ENCODE results near the gene INS. TPM values are rescaled to one million over a fixed set of nuclear protein-coding genes. Genes with fewer than 3 reads are reported as not detected.

Gene INS
- total and polyA plus RNA-seq, 2 of the 4 experiments (the other 2 are of a cell fraction), result not detected

DNA sequence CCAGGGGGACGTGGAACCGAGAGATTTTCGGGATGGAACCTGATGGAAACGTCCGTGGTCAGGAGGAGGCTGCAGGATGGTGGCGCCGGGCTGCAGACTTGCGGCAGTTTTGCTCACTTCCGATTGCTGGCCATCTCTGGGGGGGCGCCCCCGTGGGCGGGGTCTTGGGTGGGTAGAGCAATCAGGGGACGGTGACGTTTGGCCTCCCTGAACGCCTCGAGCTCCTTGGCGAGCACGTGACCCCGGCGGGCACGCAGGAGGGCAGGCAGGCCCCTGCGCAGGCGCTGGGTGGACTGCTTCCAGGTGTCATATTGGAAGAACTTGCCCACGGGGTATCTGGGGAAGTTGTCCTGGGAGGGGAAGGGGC is 28.2 kb downstream of the INS start:
- H3K9me1 ChIP-seq (ENCODE audit: insufficient read depth, low read length), result peaks cover 7% of the 10 kb centered on the region
- no TSS peak for BruUV-seq (replicated peaks)
- H4K20me1 ChIP-seq (ENCODE audit: insufficient read depth, low read length), result peaks cover 28% of the 10 kb centered on the region
- no peak overlapping the region for H3K23ac ChIP-seq (ENCODE audit: low read depth, low read length)
- no peak overlapping the region for H2BK120ac ChIP-seq (ENCODE audit: low read depth, low read length)
- H3K56ac ChIP-seq (ENCODE audit: extremely low read depth, insufficient read depth, low read length), result no peak overlapping the region
- no peak overlapping the region for H3K4me3 ChIP-seq (ENCODE audit: insufficient read depth, low read depth, low read length)
- H4K5ac ChIP-seq (ENCODE audit: low read depth, low read length), result no peak overlapping the region
- dilution Hi-C loops (cut with HindIII; ENCODE audit: low sequenced_read_pairs, unreplicated experiment) (no loop called here), in situ Hi-C loops (cut with MboI; ENCODE audit: low sequenced_read_pairs) (no loop called here), intact Hi-C loops (cut with micrococcal nuclease) (no loop called here)
- CTCF ChIA-PET, result interaction anchor here (0.9 kb wide), 1 partner anchor 24 kb away, joined by 3 read pairs; no protein-coding TSS in a partner anchor
- H4K8ac ChIP-seq (ENCODE audit: low read depth in 2 of 2, low read length in 2 of 2), result no peak overlapping the region
- H3K27me3 ChIP-seq (ENCODE audit: control insufficient read depth, insufficient read depth, low read length), result peaks cover 26% of the 10 kb centered on the region; the same call in 1 of the 2 replicates
- no peaks in the 10 kb centered on the region for H3K9me3 ChIP-seq (ENCODE audit: control insufficient read depth, insufficient read depth, low read length)
- no peaks in the 10 kb centered on the region for H3K4me1 ChIP-seq (ENCODE audit: control insufficient read depth, insufficient read depth, low read length)
- no peak overlapping the region for H2BK15ac ChIP-seq (ENCODE audit: low read depth, low read length)
- peaks cover 0 to 9% of the 10 kb centered on the region in 2 experiments; a peak in 2 of 4 replicates for H3K79me1 ChIP-seq (ENCODE audit: low read depth in 1 of 2, low read length in 2 of 2)
- no peak overlapping the region for H3K4ac ChIP-seq (ENCODE audit: low read depth, low read length)
- no peak overlapping the region for H3K9ac ChIP-seq (ENCODE audit: low read depth, low read length)
- no peak overlapping the region for H2BK5ac ChIP-seq (ENCODE audit: low read depth, low read length, poor library complexity, severe bottlenecking)
- H3K4me2 ChIP-seq (ENCODE audit: low read depth, low read length), result no peak overlapping the region
- ATAC-seq (ENCODE audit: low read depth), result no peak
- no peak for DNase-seq
- POLR2A ChIA-PET (ENCODE audit: unreplicated experiment), result no interaction called here
- no peak for TF ChIP-seq SMC3 (IDR thresholded peaks at IDR 0.05; ENCODE audit: low read depth, low read length)
- TF ChIP-seq RCOR1 (IDR thresholded peaks at IDR 0.05; ENCODE audit: insufficient replicate concordance, low read length), result no peak
- no peak for TF ChIP-seq RFX5 (IDR thresholded peaks at IDR 0.05; ENCODE audit: low read depth, low read length)
- no peak for TF ChIP-seq NFE2L2 (IDR thresholded peaks at IDR 0.05; ENCODE audit: low read depth, low read length)
- TF ChIP-seq, protein P1, sequence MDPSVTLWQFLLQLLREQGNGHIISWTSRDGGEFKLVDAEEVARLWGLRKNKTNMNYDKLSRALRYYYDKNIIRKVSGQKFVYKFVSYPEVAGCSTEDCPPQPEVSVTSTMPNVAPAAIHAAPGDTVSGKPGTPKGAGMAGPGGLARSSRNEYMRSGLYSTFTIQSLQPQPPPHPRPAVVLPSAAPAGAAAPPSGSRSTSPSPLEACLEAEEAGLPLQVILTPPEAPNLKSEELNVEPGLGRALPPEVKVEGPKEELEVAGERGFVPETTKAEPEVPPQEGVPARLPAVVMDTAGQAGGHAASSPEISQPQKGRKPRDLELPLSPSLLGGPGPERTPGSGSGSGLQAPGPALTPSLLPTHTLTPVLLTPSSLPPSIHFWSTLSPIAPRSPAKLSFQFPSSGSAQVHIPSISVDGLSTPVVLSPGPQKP (IDR thresholded peaks at IDR 0.05; ENCODE audit: borderline replicate concordance, low read depth, low read length), result no peak
- TF ChIP-seq MAZ (IDR thresholded peaks at IDR 0.05; ENCODE audit: borderline replicate concordance, low read depth, low read length), result no peak
- TF ChIP-seq USF2 (IDR thresholded peaks at IDR 0.05; ENCODE audit: low read depth, low read length), result no peak
- TF ChIP-seq RAD21 (IDR thresholded peaks at IDR 0.05; ENCODE audit: low read length), result no peak
- no peak for TF ChIP-seq MXI1 (IDR thresholded peaks at IDR 0.05; ENCODE audit: borderline replicate concordance, low read depth, low read length)
- TF ChIP-seq MAFK (IDR thresholded peaks at IDR 0.05; ENCODE audit: low read depth, low read length), result no peak
- no peak for TF ChIP-seq CEBPB (IDR thresholded peaks at IDR 0.05; ENCODE audit: low read depth, low read length)
- TF ChIP-seq CTCF (conservative IDR thresholded peaks at IDR 0.05; ENCODE audit: low read depth, low read length), result no peak
- TF ChIP-seq FOS (IDR thresholded peaks at IDR 0.05; ENCODE audit: low read depth, low read length), result no peak
- no peak for TF ChIP-seq BHLHE40 (IDR thresholded peaks at IDR 0.05; ENCODE audit: low read depth, low read length)
- TF ChIP-seq POLR2A (IDR thresholded peaks at IDR 0.05; ENCODE audit: low read depth, low read length), result no peak
- no peak for TF ChIP-seq CHD1 (IDR thresholded peaks at IDR 0.05; ENCODE audit: low read depth, low read length)
- no peak overlapping the region for H2AK5ac ChIP-seq (ENCODE audit: low read depth, low read length)
- H4K91ac ChIP-seq (ENCODE audit: insufficient read depth, low read depth, low read length), result no peak overlapping the region
- no peak overlapping the region for H3K14ac ChIP-seq (replicated peaks; ENCODE audit: low read depth, low read length)
- H3K36me3 ChIP-seq (ENCODE audit: control insufficient read depth, insufficient read depth, low read length), result peaks cover 2% of the 10 kb centered on the region; the same call in 1 of the 2 replicates
- H2AFZ ChIP-seq (replicated peaks; ENCODE audit: low read length, poor library complexity), result no peak overlapping the region
- H3K27ac ChIP-seq (ENCODE audit: insufficient read depth, low read length), result no peak overlapping the region
- H2BK20ac ChIP-seq (ENCODE audit: low read depth, low read length), result no peak overlapping the region
- no peak overlapping the region for H3K18ac ChIP-seq (ENCODE audit: low read depth, low read length)
- H2AK9ac ChIP-seq (replicated peaks; ENCODE audit: low read depth, low read length, poor library complexity), result no peak overlapping the region
- 61% methylated on average over 12 of the region's 24 CpGs; no CpG with 5 or more reads in 1 of the 2 experiments for WGBS, 2 experiments (ENCODE audit: extremely low coverage in 2 of 2, insufficient read length in 1 of 2)

All from IMR-90 (cell line).